NB4 (cell line): ENCODE measurements around the gene CHST9.

Experiments used
- DNase-seq: peaks from one replicate; pipeline ENCODE4 v3.0.0; 2010; ENCODE audit warnings: low read depth
- H3K4me3 ChIP-seq: one replicate; pipeline ENCODE4 v1.5.1; 2011; ENCODE audit warnings: mild to moderate bottlenecking, low read depth, low read length, moderate library complexity
- CTCF ChIP-seq: IDR thresholded peaks from one replicate; pipeline ENCODE4 v1.5.1; 2012; ENCODE audit warnings: low read depth, low read length
- MYC ChIP-seq: IDR thresholded peaks from 2 replicates; pipeline ENCODE4 v1.6.1; 2011; ENCODE audit warnings: low read depth, low read length
- POLR2A ChIP-seq: IDR thresholded peaks from 2 replicates; pipeline ENCODE4 v1.6.1; 2011; ENCODE audit warnings: mild to moderate bottlenecking; ENCODE audit not compliant: insufficient read length; ENCODE audit errors: extremely low read depth
- TF ChIP-seq, protein P1 (sequence below): IDR thresholded peaks from 2 replicates; pipeline ENCODE4 v1.6.1; 2011; ENCODE audit warnings: low read depth, low read length

CHST9 gene

DNA sequence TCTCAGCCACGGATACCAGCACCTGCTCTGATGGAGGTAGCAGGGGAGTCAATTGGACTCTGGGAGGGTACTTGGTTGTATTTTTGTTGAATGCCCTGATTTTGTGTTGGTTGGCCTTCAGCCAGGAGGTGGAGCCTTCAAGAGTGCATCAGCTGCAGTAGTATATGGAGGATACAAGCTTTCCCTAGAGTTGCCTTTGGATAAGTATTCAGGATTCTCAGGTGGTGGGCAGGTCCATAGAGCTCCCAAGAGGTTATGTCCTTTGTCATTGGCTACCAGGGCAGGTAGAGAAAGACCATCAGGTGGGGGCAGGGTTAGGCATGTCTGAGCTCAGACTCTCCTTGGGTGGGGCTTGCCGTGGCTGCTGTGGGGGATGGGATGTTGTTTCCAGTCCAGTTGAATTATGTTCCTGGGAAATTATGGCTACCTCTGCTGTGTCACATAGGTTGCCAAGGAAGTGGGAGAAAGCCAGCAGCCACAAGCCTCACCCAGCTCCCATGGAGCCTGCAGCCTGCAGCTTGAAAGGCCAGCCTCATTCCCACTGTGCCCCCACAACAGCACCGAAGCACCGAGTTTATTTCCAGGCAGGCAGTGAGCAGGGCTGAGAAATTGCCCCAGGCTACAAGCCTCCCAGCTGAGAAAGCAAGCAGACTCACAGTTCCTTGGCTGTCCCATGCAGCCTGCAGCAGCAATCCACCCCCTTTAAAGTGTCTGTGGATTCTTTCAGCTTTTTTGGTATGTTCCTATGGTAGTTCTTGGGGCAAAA, 38.6 kb upstream of the CHST9 start:
- no peak overlapping the region for H3K4me3 ChIP-seq
- DNase-seq = no peak
- no peak for TF ChIP-seq MYC
- no peak for TF ChIP-seq POLR2A
- TF ChIP-seq, protein P1, sequence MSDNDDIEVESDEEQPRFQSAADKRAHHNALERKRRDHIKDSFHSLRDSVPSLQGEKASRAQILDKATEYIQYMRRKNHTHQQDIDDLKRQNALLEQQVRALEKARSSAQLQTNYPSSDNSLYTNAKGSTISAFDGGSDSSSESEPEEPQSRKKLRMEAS = no peak
- no peak for TF ChIP-seq CTCF

DNA sequence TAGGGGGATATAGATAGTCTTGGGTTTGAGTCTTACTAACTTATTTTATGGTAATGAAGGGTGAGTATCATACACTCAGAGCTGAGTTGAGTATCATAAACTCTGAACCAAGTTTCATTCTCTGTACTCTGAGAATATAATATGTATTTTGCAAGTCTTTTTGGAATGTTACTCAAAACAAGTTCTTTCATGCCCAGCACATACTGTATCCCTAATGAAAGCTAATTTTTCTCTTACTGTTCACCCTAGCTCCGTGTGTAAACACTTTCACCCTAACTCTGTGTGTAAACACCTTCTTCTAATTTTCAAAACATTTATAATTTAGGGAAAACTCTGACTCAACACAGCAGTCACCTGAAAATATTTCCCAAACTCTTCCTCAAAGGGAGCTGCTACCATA, 29.7 kb upstream of the CHST9 start:
- H3K4me3 ChIP-seq = no peak overlapping the region
- TF ChIP-seq MYC (no peak), CTCF (no peak), POLR2A (no peak)
- TF ChIP-seq, protein P1 = no peak
- DNase-seq = no peak

- no peak for TF ChIP-seq CTCF
- TF ChIP-seq MYC = no peak
- TF ChIP-seq POLR2A = no peak
- TF ChIP-seq, protein P1 = no peak
- no peak overlapping the region for H3K4me3 ChIP-seq
- no peak for DNase-seq
These were observed 28.1 kb upstream of the CHST9 start for GRCh38 chr18:27213123-27213717.

DNA sequence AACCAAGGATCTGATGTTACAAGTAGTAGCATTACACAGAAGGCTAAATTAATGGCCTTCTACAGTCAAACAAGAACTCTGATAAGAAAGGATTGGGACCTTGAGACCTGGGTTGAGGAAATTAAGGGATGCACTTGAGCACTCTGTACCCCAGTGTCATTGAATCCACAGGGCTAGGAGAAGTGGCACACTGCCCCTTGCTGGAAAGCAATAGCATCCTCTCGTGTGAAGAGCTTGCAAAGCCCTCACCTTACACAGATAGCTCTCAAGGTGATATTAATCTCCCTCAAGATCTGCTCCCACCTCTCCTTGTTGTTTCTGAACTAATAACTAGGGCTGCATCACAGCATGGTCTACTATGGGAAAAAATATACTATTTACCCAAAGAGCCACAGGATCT, 26.5 kb upstream of the CHST9 start:
- no peak for DNase-seq
- TF ChIP-seq CTCF = no peak
- no peak for TF ChIP-seq POLR2A
- TF ChIP-seq, protein P1 = no peak
- no peak for TF ChIP-seq MYC
- H3K4me3 ChIP-seq = no peak overlapping the region

DNA sequence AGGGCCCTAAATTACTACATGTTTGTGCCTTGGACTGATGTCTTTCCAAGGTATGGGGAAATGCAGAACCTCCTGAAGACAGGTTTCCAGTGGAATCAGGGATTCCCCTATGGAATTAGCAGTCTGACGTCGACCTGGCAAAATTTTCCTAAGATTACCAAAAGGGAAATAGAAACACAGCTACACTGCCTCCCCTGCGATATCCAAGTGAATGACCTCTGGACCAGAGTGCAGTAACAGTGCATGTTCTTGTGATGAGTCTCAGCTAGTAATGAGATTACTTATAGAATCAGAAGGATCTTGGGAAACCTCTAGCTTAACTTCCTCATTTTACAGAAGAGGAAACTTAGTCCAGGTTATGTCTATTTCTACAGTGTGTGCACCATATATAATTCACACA, 21.3 kb upstream of the CHST9 start:
- DNase-seq = peak; percentile 22
- TF ChIP-seq, protein P1 = no peak
- TF ChIP-seq CTCF (no peak), MYC (no peak), POLR2A (no peak)
- H3K4me3 ChIP-seq = no peak overlapping the region
